ENCODE data around the gene PARD6B.

- no peak for TF ChIP-seq POLR2A (IDR thresholded peaks at IDR 0.05)
- TF ChIP-seq, protein P1, sequence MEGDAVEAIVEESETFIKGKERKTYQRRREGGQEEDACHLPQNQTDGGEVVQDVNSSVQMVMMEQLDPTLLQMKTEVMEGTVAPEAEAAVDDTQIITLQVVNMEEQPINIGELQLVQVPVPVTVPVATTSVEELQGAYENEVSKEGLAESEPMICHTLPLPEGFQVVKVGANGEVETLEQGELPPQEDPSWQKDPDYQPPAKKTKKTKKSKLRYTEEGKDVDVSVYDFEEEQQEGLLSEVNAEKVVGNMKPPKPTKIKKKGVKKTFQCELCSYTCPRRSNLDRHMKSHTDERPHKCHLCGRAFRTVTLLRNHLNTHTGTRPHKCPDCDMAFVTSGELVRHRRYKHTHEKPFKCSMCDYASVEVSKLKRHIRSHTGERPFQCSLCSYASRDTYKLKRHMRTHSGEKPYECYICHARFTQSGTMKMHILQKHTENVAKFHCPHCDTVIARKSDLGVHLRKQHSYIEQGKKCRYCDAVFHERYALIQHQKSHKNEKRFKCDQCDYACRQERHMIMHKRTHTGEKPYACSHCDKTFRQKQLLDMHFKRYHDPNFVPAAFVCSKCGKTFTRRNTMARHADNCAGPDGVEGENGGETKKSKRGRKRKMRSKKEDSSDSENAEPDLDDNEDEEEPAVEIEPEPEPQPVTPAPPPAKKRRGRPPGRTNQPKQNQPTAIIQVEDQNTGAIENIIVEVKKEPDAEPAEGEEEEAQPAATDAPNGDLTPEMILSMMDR (IDR thresholded peaks at IDR 0.05 in 8 of 11, conservative IDR thresholded peaks at IDR 0.05 in 3 of 11), result no peak
These were observed 11.7 kb downstream of the PARD6B start for GRCh38 chr20:50743087-50743486.

Measured in spleen (tissue), 7 donors.